CD4-positive, alpha-beta T cell treated with Interleukin-6 for 4 hours (primary cell): ENCODE data around the gene CYP4F2.
"Not testable (repeated sequence)": the region's sequence is repeated elsewhere in the genome, so short reads cannot be mapped to it uniquely, and the experiment has no call there.

Source experiments
- DNase-seq: peaks from one replicate; pipeline ENCODE4 v3.0.0-alpha.2; 2020; ENCODE audit warnings: mixed read lengths

Gene CYP4F2

DNA sequence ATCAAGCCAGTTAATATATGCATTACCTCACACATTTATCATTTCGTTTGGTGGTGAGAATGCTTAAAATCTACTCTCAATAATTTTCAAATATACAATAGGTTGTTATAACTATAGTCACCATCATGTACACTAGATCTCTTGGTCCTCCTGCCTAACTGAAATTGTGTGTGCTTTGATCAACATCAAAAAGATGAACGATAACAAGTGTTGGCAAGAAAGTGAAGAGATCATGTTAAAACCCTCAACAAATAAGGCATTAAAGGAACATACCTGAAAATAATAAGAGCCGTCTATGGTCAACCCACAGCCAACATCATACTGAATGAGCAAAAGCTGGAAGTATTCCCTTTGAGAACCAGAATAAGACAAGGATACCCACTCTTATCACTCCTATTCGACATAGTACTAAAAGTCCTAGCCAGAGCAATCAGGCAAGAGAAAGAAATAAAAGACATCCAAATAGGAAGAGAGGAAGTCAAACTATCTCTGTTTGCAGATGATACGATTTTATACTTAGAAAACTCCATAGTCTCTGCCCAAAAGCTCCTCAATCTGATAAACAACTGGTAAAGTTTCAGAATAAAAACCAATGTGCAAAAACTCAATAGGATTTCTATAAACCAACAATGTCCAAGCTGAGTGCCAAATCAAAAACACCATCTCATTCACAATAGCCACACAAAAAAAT, 54.5 kb downstream of the CYP4F2 start:
- DNase-seq = no peak

- DNase-seq = no peak
Measured at GRCh38 chr19:15841875-15842569, 55.9 kb downstream of the CYP4F2 start.

DNA sequence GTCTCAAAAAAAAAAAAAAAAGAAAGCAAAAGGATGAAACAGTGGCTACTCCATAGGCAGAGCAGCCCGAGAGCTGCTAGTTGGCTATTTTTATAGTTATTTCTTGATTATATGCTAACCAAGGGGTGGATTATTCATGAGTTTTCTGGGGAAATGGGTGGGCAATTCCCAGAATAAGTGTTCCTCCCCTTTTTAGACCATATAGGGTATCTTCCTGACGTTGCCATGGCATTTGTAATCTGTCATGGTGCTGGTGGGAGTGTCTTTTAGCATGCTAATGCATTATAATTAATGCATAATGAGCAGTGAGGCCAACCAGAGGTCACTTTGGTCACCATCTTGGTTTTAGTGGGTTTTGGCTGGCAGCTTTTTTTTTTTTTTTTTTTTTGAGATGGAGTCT, 57.0 kb downstream of the CYP4F2 start:
- DNase-seq = no peak

DNA sequence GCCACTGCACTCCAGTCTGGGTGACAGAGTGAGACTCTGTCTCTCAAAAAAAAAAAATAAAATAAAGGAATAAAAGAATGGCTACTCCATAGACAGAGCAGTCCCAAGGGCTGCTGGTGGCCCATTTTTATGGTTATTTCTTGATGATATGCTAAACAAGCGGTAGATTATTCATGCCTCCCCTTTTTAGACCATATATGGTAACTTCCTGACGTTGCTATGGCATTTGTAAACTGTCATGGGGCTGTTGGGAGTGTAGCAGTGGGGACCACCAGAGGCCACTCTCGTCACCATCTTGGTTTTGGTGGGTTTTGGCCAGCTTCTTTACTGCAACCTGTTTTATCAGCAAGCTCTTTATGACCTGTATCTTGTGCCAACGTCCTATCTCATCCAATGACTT, 58.0 kb downstream of the CYP4F2 start:
- not testable (repeated sequence) for DNase-seq

DNA sequence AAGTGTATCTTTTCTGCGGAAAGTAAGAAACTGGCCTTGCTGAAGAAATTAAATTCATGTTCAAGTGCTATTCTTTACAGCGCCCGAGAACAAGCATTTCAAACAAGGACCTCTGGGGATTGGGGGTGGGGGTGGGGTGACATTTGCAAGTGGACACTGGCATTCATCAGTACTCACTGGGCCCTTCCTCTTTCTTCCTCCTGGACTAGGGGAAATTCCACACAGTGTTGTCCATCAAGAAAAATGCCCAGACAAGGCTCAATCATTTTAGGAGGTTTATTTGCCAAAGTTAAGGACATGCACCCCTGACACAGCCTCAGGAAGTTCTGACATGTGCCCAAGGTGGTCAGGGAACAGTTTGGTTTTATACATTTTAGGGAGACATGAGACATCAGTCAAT, 59.5 kb downstream of the CYP4F2 start:
- no peak for DNase-seq

DNA sequence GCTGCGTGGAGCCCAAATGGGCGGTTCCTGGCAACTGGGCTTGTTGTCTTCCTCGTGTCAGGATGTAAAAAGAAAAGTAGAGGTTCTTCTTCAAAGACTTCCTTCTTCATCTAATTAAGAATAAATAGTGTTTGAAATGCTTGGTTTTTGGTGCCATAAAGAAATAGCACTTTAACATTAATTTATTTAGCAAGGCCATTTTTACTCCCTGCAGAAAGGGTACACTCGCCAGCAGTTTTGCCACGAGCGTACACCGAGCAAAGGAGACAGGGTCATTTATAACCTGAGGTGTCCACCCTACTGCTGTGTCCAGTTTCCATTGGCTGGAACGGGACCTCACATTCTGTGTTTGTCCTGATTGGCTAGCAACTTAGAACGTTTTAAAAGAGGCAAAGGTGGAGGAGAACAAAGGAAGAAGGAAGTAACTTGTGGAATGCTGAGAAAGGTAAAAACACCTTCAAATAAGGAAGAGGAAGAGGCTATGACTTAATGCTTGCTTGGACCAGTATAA, 60.6 kb downstream of the CYP4F2 start:
- DNase-seq = no peak

DNA sequence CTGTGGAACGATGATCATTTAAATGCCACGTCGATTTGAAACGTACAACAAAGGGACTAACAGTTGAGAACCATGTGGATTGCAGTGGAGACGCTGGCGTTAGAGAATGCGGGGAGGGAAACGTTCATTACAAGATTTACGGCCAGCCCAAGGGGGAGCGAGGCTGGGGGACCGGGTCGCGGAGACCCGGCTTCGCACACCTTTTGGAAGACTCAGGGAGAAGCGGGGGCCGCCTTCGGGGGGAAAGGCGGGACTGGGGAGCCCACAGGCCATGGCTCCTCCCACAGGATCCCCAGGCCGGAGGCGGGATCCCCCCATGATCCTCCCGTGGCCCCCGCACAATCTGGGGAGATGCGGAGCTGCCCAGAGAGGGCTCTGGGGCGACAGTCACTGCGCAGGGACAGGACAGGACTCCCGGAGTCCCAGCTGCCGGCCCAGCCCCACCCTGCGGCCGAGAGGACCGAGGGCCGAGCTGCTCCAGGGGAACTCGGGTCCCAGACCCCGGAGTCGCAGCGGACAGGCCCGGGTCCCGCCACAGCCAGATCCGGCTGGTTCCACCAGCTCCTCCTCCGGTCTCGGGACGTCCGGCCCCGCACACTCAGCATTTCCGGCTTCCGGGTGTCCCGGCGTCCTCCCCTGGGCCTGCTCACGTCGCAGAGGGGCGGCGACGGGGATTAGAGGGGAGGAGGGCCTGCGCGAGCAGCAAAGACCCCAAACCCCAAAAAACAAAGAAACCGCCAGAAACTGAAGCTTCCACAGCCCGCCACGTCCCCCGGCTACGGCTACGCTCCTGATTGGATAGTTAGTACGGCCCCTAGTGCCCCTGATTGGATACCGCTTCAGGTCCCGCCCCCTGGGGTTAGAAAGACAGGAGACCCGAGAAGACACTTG, 61.3 kb downstream of the CYP4F2 start:
- DNase-seq = peak; percentile 98

DNA sequence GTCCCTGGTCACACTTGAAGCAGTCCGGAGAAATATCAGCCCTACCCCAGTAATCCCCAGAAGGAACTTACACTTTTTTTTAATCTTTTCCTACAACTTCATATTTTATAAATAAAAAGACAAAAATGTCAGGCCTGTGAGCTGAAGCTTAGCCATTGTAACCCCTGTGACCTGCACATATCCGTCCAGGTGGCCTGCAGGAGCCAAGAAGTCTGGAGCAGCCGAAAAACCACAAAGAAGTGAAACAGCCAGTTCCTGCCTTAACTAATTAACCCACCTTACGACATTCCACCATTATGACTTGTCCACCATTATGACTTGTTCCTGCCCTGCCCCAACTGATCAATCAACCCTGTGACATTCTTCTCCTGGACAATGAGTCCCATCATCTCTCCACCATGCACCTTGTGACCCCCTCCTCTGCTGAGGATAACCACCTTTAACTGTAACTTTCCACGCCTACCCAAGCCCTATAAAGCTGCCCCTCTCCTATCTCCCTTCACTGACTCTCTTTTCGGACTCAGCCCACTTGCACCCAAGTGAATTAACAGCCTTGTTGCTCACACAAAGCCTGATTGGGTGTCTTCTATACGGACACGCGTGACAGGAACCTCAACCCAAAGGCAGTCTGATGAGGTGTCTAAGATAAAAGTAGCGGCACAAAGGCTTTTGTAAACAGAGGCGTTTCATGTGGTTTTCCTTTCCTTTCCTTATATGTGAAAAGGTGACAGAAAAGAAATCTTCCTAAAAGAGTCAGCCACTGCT, 62.1 kb downstream of the CYP4F2 start:
- DNase-seq = peak; percentile 76

DNA sequence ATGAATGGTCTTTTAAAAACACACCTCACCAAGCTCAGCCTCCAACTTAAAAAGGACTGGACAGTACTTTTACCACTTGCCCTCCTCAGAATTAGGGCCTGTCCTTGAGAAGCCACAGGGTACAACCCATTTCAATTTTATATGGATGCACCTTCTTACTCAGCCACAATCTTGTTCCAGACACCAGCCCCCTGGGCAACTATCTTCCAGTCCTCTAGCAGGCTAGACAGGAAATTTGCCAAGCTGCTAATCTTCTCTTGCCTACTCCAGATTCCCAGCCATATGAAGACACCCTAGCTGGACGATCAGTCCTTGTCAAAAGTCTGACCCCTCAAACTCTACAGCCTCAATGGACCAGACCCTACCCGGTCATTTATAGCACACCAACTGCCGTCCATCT, 63.6 kb downstream of the CYP4F2 start:
- DNase-seq = not testable (repeated sequence)

- DNase-seq = no peak
Measured at GRCh38 chr19:15831626-15832025, 66.2 kb downstream of the CYP4F2 start.

- DNase-seq = no peak
Measured at GRCh38 chr19:15829786-15830185, 68.1 kb downstream of the CYP4F2 start.

DNA sequence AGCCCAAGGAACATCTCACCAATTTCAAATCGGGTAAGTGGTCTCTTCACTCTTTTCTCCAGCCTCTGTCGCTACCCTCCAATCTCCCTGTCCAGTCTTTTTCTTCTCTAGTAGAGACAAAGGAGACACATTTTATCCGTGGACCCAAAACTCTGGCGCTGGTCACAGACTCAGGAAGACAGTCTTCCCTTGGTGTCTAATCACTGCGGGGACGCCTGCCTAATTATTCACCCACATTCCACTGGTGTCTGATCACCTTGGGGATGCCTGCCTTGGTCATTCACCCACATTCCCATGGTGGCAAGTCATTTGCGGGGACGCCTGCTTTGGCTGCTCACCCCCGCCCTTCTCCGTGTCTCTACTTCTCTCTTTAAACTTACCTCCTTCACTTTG, 68.6 kb downstream of the CYP4F2 start:
- DNase-seq = no peak

- not testable (repeated sequence) for DNase-seq
Measured at GRCh38 chr19:15828611-15829305, 69.1 kb downstream of the CYP4F2 start.

GRCh38 chr19:15828121-15828610, 69.7 kb downstream of the CYP4F2 start:
- no peak for DNase-seq
